HL-60 (cell line): ENCODE measurements around the gene DYNC1LI2.
A peak's percentile ranks its signal among the peaks of the same experiment; 100 is the strongest.

ENCODE experiments used
- DNase-seq, 2 experiments: peaks; one replicate each; pipeline ENCODE4 v3.0.0-alpha.2; 2010 to 2020; ENCODE audit warnings: low read depth in 1 of 2, low spot score in 1 of 2
- H3K27ac ChIP-seq: fragments of 250-450 bp; sonication (Bioruptor Pico); replicated peaks from 2 replicates; pipeline ENCODE4 v1.5.1; 2020; ENCODE audit warnings: mild to moderate bottlenecking, moderate library complexity
- H3K27me3 ChIP-seq: fragments of 250-450 bp; sonication (Bioruptor Pico); 2 replicates; pipeline ENCODE4 v1.5.1; 2021; ENCODE audit warnings: mild to moderate bottlenecking, moderate library complexity; ENCODE audit not compliant: insufficient read depth, poor library complexity, severe bottlenecking
- H3K4me3 ChIP-seq: replicated peaks from 2 replicates; pipeline ENCODE4 v1.5.1; 2011; ENCODE audit warnings: mild to moderate bottlenecking, control low read depth, low read length; ENCODE audit not compliant: insufficient read depth
- CTCF ChIP-seq: IDR thresholded peaks from one replicate; pipeline ENCODE4 v1.5.1; 2011; ENCODE audit warnings: low read length, control low read depth, inconsistent platforms; ENCODE audit not compliant: insufficient read depth
- GABPA ChIP-seq: IDR thresholded peaks from 2 replicates; pipeline ENCODE4 v1.6.1; 2012; ENCODE audit warnings: low read depth
- POLR2AphosphoS5 ChIP-seq: IDR thresholded peaks from 2 replicates; pipeline ENCODE4 v1.6.1; 2012; ENCODE audit warnings: low read depth
- REST ChIP-seq: IDR thresholded peaks from 2 replicates; pipeline ENCODE4 v1.6.1; 2012; ENCODE audit warnings: low read depth; ENCODE audit not compliant: insufficient replicate concordance
- SPI1 ChIP-seq: IDR thresholded peaks from 2 replicates; pipeline ENCODE4 v1.6.1; 2012; ENCODE audit warnings: low read depth, mild to moderate bottlenecking, borderline replicate concordance

Gene DYNC1LI2

GRCh38 chr16:66695935-66696668 lies 55.3 kb downstream of the DYNC1LI2 start:
- Histone ChIP-seq H3K27me3 (no peaks in the 10 kb centered on the region), H3K4me3 (peak overlapping the region; percentile 68), H3K27ac (peak overlapping the region; percentile 47)
- no peak for TF ChIP-seq GABPA
- no peak for TF ChIP-seq SPI1
- TF ChIP-seq CTCF, result no peak
- no peak for TF ChIP-seq POLR2AphosphoS5
- TF ChIP-seq REST, result no peak
- no peak for DNase-seq

- peak overlapping the region; percentile 47 for H3K27ac ChIP-seq
- TF ChIP-seq CTCF, result no peak
- TF ChIP-seq REST, result no peak
- peak in 1 of 2 experiments; percentile 73 for DNase-seq
- H3K4me3 ChIP-seq, result peak overlapping the region; percentile 68
- no peaks in the 10 kb centered on the region for H3K27me3 ChIP-seq
Measured at GRCh38 chr16:66695471-66695934, 55.9 kb downstream of the DYNC1LI2 start.

- peak in 1 of 2 experiments; percentile 38 for DNase-seq
- H3K4me3 ChIP-seq, result no peak overlapping the region
Measured at GRCh38 chr16:66693149-66693548, 58.3 kb downstream of the DYNC1LI2 start.

More at GRCh38 chr16:66693149-66693548, 58.3 kb downstream of the DYNC1LI2 start:
- TF ChIP-seq GABPA (no peak), POLR2AphosphoS5 (no peak), CTCF (no peak), REST (no peak), SPI1 (no peak)
- Histone ChIP-seq H3K27me3 (no peaks in the 10 kb centered on the region), H3K27ac (no peak overlapping the region)
